ENCODE data around the gene SRP9.

SRP9 gene

DNA sequence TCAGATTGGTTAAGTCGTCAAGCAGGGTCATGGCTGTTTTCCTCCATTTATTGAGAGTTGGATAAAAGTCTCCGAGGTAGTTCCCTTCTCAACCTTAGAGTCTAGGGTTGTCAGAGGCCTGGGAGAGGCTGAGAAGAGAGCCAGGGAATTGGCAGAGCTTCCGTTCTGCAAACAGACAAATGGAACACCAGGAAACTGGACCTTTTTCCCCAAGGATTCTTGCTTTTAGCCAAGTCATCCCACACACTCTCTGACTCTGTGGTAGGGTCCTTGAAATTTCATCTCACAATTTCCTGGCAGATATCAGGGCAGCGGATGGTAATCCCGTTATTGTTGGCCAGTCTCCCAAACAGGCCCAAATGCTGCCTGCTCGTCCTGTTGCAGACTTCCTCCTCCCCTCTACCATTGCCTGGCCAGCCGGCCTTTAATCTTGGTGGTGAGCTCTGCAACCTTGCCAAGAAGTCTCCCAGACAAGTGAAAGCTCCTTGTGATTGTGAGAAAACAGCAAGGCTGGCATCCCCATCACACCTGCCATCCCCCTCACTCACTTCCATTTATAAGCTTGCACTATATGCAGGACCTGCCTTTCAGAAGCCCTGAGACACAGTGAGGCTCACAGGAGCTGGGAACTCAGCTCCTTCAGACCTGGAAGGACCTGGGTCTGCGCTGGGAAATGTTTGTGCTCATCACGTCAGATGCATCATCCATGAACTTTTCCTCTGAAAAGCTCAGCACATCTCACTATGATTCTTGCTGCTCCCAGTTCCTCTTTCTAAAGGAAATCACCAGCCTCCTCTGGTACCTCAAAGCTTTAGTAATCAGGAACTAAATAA, 13.7 kb upstream of the SRP9 start:
- no peak for DNase-seq (ENCODE audit: low read depth)
- H3K4me3 ChIP-seq (ENCODE audit: low read depth, low read length): no peak overlapping the region

DNA sequence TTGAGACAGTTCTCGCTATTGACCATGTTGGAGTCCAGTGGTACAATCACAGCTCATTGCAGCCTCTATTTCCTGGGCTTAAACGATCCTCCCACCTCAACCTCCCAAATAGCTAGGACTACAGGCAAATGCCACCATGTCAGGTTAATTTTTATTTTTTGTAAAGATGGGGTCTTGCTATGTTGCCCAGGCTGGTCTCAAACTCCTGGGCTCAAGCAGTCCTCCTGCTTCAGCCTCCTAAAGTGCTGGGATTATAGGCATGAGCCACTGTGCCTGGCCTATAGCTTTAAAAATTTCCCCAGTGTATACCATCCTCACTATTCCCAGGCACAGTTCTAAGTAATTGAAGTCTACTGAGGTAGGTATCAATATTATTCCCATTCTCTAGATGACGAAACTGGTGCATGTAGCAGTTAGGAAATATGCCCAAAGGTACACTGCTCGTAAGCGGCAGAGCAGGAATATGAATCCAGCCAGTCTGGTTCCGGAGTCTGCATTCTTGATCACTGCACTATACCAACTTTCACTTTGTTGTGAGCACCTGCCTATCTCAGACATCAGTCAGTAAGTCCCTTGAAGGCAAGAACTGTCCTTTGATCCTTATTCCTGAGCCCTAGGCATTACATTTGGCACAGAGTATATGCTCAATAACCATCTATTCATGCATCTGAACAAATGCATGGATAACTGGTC, 11.5 kb upstream of the SRP9 start:
- DNase-seq (ENCODE audit: low read depth): no peak
- H3K4me3 ChIP-seq (ENCODE audit: low read depth, low read length): no peak overlapping the region
- TF ChIP-seq, protein P1, sequence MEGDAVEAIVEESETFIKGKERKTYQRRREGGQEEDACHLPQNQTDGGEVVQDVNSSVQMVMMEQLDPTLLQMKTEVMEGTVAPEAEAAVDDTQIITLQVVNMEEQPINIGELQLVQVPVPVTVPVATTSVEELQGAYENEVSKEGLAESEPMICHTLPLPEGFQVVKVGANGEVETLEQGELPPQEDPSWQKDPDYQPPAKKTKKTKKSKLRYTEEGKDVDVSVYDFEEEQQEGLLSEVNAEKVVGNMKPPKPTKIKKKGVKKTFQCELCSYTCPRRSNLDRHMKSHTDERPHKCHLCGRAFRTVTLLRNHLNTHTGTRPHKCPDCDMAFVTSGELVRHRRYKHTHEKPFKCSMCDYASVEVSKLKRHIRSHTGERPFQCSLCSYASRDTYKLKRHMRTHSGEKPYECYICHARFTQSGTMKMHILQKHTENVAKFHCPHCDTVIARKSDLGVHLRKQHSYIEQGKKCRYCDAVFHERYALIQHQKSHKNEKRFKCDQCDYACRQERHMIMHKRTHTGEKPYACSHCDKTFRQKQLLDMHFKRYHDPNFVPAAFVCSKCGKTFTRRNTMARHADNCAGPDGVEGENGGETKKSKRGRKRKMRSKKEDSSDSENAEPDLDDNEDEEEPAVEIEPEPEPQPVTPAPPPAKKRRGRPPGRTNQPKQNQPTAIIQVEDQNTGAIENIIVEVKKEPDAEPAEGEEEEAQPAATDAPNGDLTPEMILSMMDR (IDR thresholded peaks at IDR 0.05; ENCODE audit: low read depth, low read length, missing control alignments): no peak

More for the DNA sequence above, 13.7 kb upstream of the SRP9 start:
- TF ChIP-seq, protein P1 (IDR thresholded peaks at IDR 0.05; ENCODE audit: low read depth, low read length, missing control alignments): no peak

DNA sequence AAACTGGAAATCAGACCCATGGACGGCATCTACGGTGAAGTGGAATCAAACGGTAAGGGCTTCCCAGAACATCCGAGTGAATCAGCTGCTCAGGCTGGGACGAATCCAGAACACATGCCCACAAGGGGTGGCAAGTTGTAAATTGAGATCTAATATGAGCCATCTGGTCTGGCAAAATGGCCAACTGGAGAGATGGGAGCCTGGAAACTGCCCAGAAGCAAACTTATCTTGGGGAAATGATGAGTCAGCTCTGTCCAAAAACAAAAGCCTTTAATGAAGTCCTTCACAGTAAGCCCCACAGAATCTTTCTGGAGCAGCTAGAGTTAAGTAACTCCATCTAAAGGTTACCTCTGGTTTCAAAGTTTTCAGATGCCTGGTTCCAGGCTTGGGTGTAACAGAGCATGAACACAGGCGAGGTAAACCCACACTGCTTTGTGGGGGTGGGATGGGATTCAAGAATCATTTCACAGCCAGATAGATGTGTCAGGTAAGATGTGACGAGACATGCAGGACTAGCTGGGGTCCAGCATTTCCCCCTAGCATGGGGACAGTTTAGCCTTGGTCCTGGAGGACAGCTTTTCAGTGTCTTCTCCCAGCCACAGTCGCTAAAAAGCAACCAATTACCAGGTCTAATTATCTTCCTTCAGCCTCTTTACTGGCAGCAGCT, 10.5 kb upstream of the SRP9 start:
- DNase-seq (ENCODE audit: low read depth): no peak
- TF ChIP-seq, protein P1 (IDR thresholded peaks at IDR 0.05; ENCODE audit: low read depth, low read length, missing control alignments): no peak
- no peak overlapping the region for H3K4me3 ChIP-seq (ENCODE audit: low read depth, low read length)

DNA sequence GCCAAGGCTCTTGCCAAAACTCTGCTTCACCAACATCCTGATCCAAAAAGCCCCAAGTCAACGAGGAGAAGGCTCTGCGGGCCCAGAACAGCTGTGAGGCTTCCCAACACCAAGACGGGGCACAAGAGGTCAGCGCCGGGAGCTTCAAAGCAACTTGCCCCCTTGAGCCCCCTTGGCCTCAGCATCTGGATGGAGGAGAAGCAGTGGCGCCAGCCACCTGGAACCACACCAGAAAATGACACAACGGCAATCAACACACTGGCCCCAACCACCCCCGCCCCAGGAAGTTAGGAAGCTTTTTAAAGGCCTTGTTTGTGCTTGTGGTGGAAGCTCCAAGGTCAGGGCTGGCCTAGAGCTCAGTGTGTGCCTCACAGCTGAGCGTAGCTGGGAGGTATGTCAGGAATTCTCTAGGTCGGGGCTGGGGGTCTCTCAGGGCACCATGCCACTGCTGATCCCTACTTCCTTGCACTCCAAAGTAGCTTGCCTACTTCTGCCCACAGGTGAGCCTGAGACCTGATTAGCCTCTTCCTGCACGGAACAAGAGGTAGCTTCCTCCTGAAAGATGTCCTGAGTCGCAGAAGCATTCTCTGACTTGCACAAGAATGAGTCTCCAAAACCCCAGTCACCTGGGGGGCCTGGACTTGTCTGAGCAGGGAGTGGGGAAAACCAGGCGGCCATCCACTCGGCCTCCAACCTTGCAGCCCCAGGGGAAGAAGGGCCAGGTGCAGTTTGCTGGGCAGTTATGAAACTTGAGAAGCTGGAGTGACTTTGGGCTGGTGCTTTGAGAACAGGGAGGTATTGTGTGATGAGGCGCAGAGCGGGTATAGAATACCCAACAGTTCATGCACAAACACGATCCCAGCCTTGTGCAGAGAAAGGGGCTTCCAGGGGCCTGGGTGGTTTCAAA, 9.7 kb upstream of the SRP9 start:
- TF ChIP-seq, protein P1 (IDR thresholded peaks at IDR 0.05; ENCODE audit: low read depth, low read length, missing control alignments): no peak
- DNase-seq (ENCODE audit: low read depth): no peak
- no peak overlapping the region for H3K4me3 ChIP-seq (ENCODE audit: low read depth, low read length)

DNA sequence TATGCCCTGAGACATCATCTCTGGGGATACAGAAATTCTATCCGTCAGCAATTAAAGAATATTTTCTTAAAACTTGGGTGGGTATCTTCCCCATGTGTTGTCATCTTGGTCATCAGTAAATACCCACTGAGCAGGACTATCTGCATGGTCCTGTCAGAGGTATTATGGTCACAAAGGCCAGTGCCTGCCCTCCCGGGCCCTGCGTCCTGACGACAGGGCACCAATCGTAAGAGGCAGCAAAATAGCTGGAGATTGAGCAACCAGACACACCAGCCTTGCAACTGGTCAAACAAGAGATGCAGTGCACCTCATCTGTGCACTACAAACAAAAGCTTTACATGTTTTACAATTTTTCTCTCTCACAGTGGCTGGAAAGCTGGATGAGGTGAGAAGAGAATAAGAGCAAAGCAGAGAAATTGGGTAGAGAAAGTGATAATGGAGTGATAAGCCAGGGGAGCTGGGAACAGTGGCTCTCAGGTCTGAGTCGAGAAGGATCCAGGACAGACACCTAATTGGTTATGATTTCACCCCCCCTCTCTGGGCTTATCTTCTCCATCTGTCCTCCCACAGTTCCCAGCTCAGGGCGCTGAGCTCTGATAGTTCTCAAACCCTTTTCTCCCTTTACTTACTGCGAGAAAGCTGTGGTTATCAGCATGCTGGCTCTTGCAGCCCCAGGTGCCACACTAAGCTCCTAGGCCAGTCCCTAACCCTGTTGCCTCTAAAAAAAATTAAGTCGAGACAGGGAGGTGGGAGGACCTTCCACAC, 8.8 kb upstream of the SRP9 start:
- H3K4me3 ChIP-seq (ENCODE audit: low read depth, low read length): no peak overlapping the region
- no peak for DNase-seq (ENCODE audit: low read depth)
- TF ChIP-seq, protein P1 (IDR thresholded peaks at IDR 0.05; ENCODE audit: low read depth, low read length, missing control alignments): no peak

DNA sequence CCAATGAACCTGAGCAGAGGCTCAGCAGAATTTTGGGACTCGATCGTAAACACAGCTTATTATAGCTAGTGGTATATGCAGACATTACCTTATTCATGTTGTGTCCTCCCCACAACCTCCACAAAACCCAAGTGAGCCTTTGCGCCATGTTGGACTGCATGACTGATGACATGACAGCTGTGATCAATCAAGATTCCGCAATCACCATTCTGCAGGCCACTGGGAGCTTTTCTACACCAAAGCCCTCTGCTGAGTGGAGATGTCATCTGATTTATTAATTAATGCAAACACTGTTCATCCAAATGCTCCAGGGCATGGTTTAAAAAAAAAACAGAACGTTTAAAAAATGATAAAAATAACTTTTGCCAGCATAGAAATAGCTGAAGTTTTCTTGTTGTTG, 7.9 kb upstream of the SRP9 start:
- DNase-seq (ENCODE audit: low read depth): no peak
- no peak overlapping the region for H3K4me3 ChIP-seq (ENCODE audit: low read depth, low read length)
- TF ChIP-seq, protein P1 (IDR thresholded peaks at IDR 0.05; ENCODE audit: low read depth, low read length, missing control alignments): no peak
